GM18868 (cell line): ENCODE measurements around the gene RBM27.
"Not testable (repeated sequence)": the region's sequence is repeated elsewhere in the genome, so short reads cannot be mapped to it uniquely, and the experiment has no call there.

Experiments
- ATAC-seq: cut with Tn5 transposase; IDR thresholded peaks from one replicate; pipeline ENCODE4 v1.9.1; 2021; ENCODE audit warnings: mild to moderate bottlenecking, moderate library complexity; ENCODE audit not compliant: unreplicated experiment

The RBM27 gene

GRCh38 chr5:146205499-146206202 is 2.2 kb downstream of the RBM27 start:
- no peak for ATAC-seq

GRCh38 chr5:146206257-146206656 is 2.9 kb downstream of the RBM27 start:
- ATAC-seq: no peak

DNA sequence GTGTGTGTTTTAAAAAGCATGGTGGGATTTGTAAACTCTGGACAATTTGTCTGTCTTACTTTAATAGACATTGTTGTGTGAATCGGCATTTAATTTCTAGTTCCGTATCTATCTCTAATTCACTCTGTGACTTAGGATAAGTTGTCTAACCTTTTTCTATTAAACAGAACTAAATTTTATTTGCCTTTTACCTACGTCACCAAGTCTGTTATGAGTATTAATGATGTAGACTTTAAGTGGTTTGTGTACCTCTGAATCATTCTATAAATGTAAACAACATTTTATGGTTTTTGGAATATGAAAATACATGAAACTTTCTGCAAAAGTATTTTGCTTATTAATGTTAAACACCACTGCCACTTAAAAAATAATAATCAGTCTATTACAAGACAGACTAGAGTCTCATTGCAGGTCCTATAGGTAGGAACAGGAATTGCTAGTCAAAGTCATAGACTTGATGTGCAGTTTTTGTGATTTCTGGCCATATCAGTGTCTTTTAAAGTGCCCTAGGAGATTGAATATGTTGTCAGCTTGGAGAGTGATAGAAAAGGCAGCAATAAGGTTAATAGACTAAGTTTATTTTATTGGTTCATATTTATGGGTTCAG is 5.6 kb downstream of the RBM27 start:
- no peak for ATAC-seq

DNA sequence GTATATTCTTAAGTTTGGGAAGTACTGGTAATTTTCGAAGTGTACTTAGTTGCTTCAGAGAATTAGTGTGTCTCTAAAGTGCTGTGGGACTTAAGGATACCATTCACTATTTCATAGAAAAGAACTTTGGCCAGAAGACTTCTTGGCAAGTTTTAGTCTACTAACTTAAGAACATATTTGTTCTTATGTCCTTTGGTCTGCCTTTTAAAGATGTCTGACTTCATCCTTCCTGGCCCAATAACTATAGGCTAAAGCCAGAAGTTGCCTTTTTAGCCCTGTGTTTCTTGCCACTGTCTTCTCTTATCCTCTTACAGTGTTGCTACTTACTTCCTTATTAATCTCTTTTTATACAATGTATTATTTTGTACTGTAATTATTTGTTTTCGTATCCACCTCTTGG is 6.3 kb downstream of the RBM27 start:
- no peak for ATAC-seq

GRCh38 chr5:146210810-146211209 is 7.4 kb downstream of the RBM27 start:
- ATAC-seq: not testable (repeated sequence)

DNA sequence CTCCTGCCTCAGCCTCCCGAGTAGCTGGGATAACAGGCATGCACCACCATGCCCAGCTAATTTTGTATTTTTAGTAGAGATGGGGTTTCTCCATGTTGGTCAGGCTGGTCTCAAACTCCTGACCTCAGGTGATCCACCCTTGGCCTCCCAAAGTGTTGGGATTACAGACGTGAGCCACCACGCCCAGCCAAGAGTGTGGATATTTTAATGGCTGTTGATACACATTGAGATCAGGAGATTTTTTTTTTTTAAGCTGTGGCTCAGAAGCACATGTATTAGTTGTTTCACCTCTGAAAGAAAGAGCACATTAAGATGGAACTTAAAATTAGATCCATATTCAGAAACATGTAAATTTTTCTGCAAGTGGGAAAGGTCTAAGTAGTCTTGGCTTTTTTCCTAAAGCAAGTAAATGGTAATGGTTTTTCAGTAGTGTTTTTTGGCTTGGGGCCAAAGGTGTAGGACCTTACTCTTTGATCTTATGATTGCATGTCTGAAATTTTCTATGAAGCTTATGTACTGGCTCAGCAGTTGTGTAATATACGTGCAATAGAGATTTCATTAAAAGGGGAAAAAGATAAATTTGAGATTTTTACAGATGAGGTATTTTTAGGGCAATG is 9.9 kb downstream of the RBM27 start:
- ATAC-seq: no peak

GRCh38 chr5:146214881-146215280 is 11.5 kb downstream of the RBM27 start:
- ATAC-seq: peak; percentile 38

DNA sequence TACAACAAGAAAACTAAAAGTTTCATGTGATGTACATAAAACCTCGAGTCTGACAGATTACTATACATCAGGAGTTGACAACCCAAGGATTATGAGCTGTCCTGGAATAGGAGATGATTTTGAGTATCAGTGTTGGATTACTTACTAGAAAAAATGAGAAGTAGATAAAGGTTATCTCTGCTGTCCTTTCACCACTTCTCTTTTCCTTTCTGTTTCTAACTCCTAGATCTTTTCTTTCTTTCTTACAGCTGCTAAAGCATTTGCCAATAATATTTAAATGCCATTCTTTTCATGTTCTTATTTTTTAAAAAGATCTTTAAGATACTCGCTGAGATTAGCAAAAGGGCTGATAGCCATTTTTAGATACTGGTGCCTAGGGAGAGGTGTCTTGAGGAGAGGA is 14.8 kb downstream of the RBM27 start:
- ATAC-seq: no peak

- ATAC-seq: no peak
Measured at GRCh38 chr5:146219243-146219642, 15.8 kb downstream of the RBM27 start.

DNA sequence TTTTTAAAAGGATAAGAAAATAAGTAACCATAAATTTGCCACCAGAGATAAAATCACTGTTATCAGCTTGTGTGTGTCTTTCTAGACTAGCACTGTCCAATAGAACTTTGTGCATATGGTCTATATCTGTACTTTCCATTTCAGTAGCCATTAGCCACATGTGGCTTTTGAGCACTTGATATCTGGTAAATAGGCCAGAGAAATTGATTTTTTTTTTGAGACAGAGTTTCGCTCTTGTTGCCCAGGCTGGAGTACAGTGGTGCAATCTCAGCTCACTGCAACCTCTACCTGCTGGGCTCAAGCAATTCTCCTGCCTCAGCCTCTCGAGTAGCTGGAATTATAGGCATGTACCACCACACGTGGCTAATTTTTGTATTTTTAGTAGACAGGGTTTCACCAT is 17.8 kb downstream of the RBM27 start:
- no peak for ATAC-seq

GRCh38 chr5:146222005-146222404 is 18.6 kb downstream of the RBM27 start:
- ATAC-seq: no peak

- no peak for ATAC-seq
Measured at GRCh38 chr5:146223179-146223578, 19.8 kb downstream of the RBM27 start.

DNA sequence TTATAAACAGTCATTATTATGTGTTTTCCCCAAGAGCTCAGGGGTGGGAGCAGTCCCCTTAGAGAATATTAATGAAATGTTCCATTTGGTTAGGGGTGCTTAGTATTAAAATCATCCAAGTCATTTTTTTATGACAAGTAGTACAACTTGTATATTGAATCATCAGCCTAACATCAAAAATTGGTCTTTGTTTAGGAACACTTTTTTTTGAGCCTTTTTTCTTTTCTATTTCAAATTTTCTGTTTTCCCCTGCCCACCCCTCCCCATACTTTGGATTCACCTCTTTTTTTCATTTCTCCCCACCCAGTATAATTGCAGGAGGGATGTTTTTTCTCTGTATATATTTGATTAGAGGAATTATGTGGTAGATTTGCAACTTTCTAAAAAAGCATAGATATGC is 25.8 kb downstream of the RBM27 start:
- no peak for ATAC-seq

- no peak for ATAC-seq
Measured at GRCh38 chr5:146232223-146232622, 28.8 kb downstream of the RBM27 start.

- ATAC-seq: no peak
Measured at GRCh38 chr5:146233441-146233840, 30.0 kb downstream of the RBM27 start.

DNA sequence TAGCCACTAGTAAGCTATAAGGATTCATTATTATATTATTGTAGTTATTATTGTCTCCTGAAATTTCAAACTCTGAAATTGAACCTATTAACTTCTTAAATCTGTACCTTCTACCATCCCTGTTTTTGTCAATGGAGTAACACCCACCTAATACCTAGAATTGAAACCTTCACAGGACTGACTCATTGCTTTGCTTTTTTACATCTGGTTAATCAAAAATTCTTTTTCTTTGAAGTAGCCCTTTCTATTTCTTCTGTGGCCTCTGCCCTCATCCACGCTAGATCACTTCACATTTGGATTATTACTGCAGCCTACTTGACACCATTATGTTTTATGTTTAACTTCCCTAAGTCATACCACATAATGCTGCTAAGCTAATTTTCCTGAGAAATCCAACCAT is 35.6 kb downstream of the RBM27 start:
- peak; percentile 74 for ATAC-seq

- ATAC-seq: no peak
Measured at GRCh38 chr5:146240951-146241350, 37.5 kb downstream of the RBM27 start.

DNA sequence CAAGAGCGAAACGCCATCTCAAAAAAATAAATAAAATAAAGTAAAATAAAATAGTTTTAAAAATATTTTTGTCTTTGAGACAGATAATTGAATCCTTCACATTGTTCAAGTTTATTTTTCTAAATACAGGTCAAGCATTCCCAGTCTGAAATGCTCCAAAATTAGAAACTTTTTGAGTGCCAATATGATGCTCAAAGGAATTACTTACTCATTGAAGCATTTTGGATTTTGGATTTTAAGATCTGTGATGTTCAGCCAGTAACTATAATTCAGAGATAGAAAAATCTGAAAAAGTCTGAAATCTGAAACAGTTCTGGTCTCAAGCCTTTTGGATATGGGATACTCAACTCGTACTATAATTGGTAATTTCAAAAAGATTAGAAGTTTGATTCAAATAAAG is 39.8 kb downstream of the RBM27 start:
- ATAC-seq: no peak

DNA sequence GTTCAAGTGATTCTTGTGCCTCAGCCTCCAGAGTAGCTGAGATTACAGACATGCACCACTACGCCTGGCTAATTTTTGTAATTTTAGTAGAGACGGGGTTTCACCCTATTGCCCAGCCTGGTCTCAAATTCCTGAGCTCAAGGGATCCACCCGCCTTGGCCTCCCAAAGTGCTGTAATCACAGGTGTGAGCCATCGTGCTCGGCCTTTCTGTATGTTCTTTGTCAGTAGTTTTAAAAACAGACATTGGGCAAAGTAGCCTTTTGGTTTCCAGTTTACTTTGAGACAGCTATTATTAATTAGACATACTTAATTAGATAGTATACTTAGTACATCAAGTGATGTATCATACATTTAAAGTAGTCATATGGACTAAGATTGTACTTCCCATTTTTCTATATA is 45.2 kb downstream of the RBM27 start:
- no peak for ATAC-seq

GRCh38 chr5:146249801-146250200 is 46.4 kb downstream of the RBM27 start:
- ATAC-seq: peak; percentile 87
